ENCODE data around the gene CDADC1. TPM values are rescaled to one million over a fixed set of nuclear protein-coding genes. Genes with fewer than 3 reads are reported as not detected.

Gene CDADC1
- total and polyA plus RNA-seq, 4 donors = 3.0 to 6.1 (median 4.5) TPM

DNA sequence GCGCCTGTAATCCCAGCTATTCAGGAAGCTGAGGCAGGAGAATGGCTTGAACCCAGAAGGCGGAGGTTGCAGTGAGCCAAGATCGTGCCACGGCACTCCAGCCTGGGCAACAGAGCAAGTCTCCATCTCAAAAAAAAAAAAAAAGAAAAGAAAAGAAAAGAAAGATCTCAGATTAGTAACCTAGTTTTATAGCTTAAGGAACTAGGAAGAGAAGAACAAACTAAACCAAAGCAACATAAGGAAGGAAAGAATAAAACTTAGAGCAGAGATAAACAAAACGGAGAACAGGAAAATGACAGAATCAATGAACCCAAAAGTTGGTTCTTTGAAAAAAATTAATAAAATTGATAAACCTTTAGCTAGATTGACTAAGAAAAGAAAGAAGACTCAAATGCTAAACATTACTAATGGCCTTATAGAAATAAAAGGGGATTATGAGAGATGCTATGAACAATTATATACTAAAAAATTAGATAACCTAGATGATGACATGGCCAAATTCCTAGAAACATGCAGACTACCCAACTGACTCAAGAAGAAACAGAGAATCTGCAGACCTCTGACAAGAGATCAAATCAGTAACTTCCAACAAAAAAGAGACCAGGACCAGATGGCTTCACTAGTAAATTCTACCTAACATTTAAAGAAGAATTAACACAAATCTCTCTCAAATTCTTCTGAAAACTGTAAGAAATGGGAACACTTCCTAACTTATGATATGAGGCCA, 68.2 kb downstream of the CDADC1 start:
- no peak overlapping the region for H3K4me3 ChIP-seq (ENCODE audit: low read depth in 1 of 3, low read length in 3 of 3)
- H3K4me1 ChIP-seq (ENCODE audit: control insufficient read depth in 4 of 4, insufficient read depth in 4 of 4, low read length in 3 of 4) = peaks cover 0 to 4% (median 0%) of the 10 kb centered on the region in 4 donors
- H3K36me3 ChIP-seq (ENCODE audit: control insufficient read depth in 4 of 4, insufficient read depth in 3 of 4, low read depth in 1 of 4, low read length in 3 of 4) = no peaks in the 10 kb centered on the region
- H3K27ac ChIP-seq (ENCODE audit: low read depth in 1 of 2, low read length in 2 of 2) = no peak overlapping the region
- no peaks in the 10 kb centered on the region for H3K27me3 ChIP-seq (ENCODE audit: control insufficient read depth in 4 of 4, insufficient read depth in 4 of 4, low read length in 3 of 4)
- WGBS = 97% methylated on average over 5 of the region's 5 CpGs
- no peak for DNase-seq (ENCODE audit: low spot score)
- H3K9ac ChIP-seq (ENCODE audit: low read depth in 1 of 2, low read length in 2 of 2) = no peak overlapping the region
- H3K9me3 ChIP-seq (ENCODE audit: control insufficient read depth in 4 of 4, low read length in 3 of 4) = no peaks in the 10 kb centered on the region
- TF ChIP-seq, protein P1, sequence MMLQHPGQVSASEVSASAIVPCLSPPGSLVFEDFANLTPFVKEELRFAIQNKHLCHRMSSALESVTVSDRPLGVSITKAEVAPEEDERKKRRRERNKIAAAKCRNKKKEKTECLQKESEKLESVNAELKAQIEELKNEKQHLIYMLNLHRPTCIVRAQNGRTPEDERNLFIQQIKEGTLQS (IDR thresholded peaks at IDR 0.05) = no peak
- TF ChIP-seq, protein P2, sequence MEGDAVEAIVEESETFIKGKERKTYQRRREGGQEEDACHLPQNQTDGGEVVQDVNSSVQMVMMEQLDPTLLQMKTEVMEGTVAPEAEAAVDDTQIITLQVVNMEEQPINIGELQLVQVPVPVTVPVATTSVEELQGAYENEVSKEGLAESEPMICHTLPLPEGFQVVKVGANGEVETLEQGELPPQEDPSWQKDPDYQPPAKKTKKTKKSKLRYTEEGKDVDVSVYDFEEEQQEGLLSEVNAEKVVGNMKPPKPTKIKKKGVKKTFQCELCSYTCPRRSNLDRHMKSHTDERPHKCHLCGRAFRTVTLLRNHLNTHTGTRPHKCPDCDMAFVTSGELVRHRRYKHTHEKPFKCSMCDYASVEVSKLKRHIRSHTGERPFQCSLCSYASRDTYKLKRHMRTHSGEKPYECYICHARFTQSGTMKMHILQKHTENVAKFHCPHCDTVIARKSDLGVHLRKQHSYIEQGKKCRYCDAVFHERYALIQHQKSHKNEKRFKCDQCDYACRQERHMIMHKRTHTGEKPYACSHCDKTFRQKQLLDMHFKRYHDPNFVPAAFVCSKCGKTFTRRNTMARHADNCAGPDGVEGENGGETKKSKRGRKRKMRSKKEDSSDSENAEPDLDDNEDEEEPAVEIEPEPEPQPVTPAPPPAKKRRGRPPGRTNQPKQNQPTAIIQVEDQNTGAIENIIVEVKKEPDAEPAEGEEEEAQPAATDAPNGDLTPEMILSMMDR (IDR thresholded peaks at IDR 0.05; ENCODE audit: low read depth, low read length, missing input control) = no peak
- TF ChIP-seq, protein P3, sequence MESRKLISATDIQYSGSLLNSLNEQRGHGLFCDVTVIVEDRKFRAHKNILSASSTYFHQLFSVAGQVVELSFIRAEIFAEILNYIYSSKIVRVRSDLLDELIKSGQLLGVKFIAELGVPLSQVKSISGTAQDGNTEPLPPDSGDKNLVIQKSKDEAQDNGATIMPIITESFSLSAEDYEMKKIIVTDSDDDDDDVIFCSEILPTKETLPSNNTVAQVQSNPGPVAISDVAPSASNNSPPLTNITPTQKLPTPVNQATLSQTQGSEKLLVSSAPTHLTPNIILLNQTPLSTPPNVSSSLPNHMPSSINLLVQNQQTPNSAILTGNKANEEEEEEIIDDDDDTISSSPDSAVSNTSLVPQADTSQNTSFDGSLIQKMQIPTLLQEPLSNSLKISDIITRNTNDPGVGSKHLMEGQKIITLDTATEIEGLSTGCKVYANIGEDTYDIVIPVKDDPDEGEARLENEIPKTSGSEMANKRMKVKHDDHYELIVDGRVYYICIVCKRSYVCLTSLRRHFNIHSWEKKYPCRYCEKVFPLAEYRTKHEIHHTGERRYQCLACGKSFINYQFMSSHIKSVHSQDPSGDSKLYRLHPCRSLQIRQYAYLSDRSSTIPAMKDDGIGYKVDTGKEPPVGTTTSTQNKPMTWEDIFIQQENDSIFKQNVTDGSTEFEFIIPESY (IDR thresholded peaks at IDR 0.05) = no peak
- TF ChIP-seq TAF1 (conservative IDR thresholded peaks at IDR 0.05) (no peak), HNF4A (conservative IDR thresholded peaks at IDR 0.05) (no peak), JUND (IDR thresholded peaks at IDR 0.05) (no peak), FOXA1 (IDR thresholded peaks at IDR 0.05) (no peak), EGR1 (IDR thresholded peaks at IDR 0.05; ENCODE audit: low read depth in 2 of 2) (no peak), YY1 (IDR thresholded peaks at IDR 0.05) (no peak), NR2F2 (IDR thresholded peaks at IDR 0.05) (no peak), RXRA (IDR thresholded peaks at IDR 0.05) (no peak), FOXA2 (IDR thresholded peaks at IDR 0.05) (no peak), SP1 (IDR thresholded peaks at IDR 0.05) (no peak), HNF4G (IDR thresholded peaks at IDR 0.05) (no peak), RAD21 (IDR thresholded peaks at IDR 0.05) (no peak), GABPA (IDR thresholded peaks at IDR 0.05 in 1 of 2, conservative IDR thresholded peaks at IDR 0.05 in 1 of 2) (no peak)
- TF ChIP-seq, protein P4, sequence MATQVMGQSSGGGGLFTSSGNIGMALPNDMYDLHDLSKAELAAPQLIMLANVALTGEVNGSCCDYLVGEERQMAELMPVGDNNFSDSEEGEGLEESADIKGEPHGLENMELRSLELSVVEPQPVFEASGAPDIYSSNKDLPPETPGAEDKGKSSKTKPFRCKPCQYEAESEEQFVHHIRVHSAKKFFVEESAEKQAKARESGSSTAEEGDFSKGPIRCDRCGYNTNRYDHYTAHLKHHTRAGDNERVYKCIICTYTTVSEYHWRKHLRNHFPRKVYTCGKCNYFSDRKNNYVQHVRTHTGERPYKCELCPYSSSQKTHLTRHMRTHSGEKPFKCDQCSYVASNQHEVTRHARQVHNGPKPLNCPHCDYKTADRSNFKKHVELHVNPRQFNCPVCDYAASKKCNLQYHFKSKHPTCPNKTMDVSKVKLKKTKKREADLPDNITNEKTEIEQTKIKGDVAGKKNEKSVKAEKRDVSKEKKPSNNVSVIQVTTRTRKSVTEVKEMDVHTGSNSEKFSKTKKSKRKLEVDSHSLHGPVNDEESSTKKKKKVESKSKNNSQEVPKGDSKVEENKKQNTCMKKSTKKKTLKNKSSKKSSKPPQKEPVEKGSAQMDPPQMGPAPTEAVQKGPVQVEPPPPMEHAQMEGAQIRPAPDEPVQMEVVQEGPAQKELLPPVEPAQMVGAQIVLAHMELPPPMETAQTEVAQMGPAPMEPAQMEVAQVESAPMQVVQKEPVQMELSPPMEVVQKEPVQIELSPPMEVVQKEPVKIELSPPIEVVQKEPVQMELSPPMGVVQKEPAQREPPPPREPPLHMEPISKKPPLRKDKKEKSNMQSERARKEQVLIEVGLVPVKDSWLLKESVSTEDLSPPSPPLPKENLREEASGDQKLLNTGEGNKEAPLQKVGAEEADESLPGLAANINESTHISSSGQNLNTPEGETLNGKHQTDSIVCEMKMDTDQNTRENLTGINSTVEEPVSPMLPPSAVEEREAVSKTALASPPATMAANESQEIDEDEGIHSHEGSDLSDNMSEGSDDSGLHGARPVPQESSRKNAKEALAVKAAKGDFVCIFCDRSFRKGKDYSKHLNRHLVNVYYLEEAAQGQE (IDR thresholded peaks at IDR 0.05) = no peak
- TF ChIP-seq, protein P5, sequence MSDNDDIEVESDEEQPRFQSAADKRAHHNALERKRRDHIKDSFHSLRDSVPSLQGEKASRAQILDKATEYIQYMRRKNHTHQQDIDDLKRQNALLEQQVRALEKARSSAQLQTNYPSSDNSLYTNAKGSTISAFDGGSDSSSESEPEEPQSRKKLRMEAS (IDR thresholded peaks at IDR 0.05) = no peak
